GM21381 (cell line): Measurements from ENCODE around the gene THNSL1.

Source experiments
- ATAC-seq: cut with Tn5 transposase; IDR thresholded peaks from one replicate; pipeline ENCODE4 v1.9.1; 2021; ENCODE audit warnings: mild to moderate bottlenecking, moderate library complexity; ENCODE audit not compliant: unreplicated experiment

The THNSL1 gene

GRCh38 chr10:25050402-25050801, 34.0 kb downstream of the THNSL1 start:
- ATAC-seq = no peak

- no peak for ATAC-seq
Measured at GRCh38 chr10:25052012-25052411, 35.6 kb downstream of the THNSL1 start.

GRCh38 chr10:25056726-25057125, 40.3 kb downstream of the THNSL1 start:
- no peak for ATAC-seq

DNA sequence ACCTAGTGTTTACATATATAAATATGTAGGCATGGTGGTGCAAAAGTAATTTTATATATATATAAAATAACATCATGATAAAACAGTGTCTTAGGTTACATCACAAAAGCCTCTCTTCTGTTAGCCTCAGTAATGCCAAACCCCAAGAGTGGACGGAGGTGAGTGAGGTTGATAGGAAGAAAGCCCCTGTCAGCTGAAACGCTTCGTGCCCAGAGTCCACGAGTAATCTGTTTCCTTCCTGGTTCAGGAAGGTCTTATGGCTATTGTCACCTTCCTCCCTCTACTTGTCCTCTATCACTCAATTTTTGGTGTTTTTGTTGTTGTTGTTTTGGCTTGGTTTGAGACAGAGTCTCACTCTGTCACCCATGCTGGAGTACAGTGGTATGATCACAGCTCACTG, 41.5 kb downstream of the THNSL1 start:
- ATAC-seq = no peak

- ATAC-seq = no peak
Measured at GRCh38 chr10:25059990-25060389, 43.6 kb downstream of the THNSL1 start.

DNA sequence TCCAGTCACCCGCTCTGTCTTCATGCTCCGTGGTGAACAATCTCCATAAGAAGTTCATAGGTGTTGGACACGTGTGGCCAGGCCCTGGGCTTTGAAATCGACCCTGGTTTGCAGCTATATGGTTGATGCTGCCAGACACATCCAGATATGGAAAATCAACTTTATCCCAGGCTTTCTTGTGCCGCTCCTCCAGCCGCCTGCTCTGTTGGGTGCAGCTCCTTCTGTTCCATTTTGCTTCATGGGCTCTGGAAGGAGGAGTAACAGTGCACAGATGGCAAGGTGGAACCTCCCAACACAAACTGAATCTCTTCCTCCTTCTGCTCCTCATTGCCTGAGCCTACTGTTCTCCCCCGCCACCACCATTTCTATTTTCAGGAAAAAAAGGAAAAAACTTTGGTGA, 44.7 kb downstream of the THNSL1 start:
- no peak for ATAC-seq

GRCh38 chr10:25061711-25062449, 45.5 kb downstream of the THNSL1 start:
- no peak for ATAC-seq

- ATAC-seq = no peak
Measured at GRCh38 chr10:25063157-25063556, 46.7 kb downstream of the THNSL1 start.

DNA sequence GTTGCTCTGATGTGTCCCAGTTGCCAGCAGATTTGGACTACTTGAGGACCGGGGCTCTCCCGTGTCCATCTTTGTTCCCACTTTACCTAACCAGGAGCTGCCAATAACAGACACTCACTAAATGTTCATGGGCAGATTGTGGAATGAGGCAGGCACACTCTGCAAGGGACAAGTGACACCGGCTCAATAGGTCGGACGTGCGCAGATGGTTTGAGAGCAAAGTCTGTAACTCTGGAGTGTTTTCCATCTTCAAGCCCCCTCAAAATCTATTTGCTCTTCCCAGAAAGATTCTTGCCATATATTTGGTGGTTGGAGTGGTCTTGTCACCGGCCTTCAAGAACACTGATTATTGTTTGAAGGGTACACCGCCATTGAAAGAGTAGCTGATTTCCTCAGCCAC, 47.2 kb downstream of the THNSL1 start:
- no peak for ATAC-seq

DNA sequence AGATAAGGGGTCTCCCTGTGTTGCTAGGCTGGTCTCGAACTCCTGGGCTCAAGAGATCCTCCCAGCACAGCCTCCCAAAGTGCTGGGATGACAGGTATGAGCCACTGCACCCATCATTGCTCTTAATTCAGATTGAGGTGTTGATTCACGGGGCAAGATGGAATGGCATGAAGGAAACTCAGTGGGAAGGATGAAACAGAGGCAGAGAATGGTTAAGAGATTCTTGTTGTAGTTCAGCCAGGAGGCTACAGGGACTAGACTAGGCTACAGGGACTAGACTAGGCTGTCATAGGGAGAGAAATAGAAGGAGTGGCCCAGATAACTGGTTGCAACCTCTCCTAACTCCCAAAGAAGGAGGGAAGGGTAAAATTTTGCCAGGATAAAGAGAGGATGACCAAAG, 48.0 kb downstream of the THNSL1 start:
- ATAC-seq = no peak

GRCh38 chr10:25065761-25066476, 49.5 kb downstream of the THNSL1 start:
- no peak for ATAC-seq

- ATAC-seq = no peak
Measured at GRCh38 chr10:25068152-25069058, 52.0 kb downstream of the THNSL1 start.

GRCh38 chr10:25071227-25071626, 54.8 kb downstream of the THNSL1 start:
- no peak for ATAC-seq

DNA sequence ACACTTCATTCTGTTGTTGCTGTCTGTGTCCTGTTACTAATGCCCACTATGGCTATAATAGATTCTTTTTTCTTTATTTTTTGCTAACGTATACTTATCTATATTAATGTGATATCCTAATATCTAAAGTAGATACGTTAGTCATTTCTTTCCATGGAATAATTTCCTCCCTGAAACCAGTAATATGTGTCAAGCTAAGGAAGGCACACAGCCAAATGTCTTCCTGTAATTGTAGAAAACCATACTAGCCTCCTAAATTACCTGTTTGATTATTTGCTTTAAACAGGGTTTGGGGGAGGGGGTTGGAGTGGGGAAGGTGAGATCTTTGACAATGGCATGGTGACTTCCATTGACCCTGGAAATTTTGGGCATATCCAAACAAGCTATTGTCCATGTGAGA, 56.4 kb downstream of the THNSL1 start:
- ATAC-seq = no peak

- no peak for ATAC-seq
Measured at GRCh38 chr10:25075825-25076224, 59.4 kb downstream of the THNSL1 start.
